Activated CD8-positive, alpha-beta memory T cell treated with anti-CD3 and anti-CD28 coated beads for 1 hour (primary cell): ENCODE data around the gene GNAI1.
"Not testable (repeated sequence)": the region's sequence is repeated elsewhere in the genome, so short reads cannot be mapped to it uniquely, and the experiment has no call there.

Source experiments
- DNase-seq, 2 donors: peaks; one replicate each; pipeline ENCODE4 v3.0.0-alpha.2; 2020; ENCODE audit warnings: low read depth in 1 of 2; ENCODE audit errors: extremely low read depth in 1 of 2

Gene GNAI1

DNA sequence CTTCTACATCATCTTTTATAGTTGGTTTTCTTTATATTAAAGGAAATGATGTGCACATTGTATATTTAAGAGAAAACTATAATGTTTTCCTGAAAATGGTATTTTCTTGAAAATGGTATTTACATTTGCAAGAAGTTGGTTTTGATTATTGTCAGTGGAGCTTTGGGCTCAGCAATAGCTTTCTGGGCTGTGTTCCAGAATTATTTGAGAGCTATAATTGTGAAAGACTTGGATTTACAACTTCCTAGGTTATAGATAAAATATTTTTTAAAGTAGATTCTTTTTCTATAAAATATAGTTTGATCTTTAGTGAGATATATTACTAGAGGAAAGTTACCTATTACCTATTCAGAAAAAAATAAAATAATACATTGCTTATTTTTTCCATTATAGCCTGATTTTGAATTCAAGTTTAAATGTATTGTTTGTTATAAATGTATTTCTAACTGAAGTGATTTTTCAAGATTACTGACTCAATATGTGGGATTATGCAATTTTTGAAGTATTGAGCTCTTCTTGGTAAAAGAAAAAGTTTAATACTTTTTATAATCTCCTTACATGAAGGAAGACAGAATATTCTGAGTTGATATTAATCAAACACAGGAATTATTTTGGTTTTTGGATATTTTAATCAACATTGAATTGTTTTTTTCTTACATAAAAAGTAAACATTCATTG is 20.2 kb downstream of the GNAI1 start:
- no peak for DNase-seq

DNA sequence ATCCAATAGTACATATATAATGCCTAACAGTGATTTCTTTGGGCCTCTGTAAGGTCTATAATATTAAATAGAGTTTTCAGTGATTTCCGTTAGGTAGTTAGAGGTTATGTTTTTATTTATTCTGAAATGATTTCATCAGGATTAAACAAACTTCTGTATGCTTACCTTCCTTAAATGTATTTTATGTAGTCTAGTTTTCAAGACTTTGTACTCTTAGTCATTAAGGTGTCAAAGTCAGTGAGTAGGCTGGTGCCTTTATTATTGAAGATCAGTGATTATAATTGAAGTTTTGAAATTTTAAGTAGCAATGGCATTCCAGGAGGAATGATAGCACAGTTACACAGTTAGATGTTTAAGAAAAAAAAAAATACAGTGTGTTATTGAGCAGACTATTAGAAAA is 20.7 kb downstream of the GNAI1 start:
- no peak for DNase-seq

DNA sequence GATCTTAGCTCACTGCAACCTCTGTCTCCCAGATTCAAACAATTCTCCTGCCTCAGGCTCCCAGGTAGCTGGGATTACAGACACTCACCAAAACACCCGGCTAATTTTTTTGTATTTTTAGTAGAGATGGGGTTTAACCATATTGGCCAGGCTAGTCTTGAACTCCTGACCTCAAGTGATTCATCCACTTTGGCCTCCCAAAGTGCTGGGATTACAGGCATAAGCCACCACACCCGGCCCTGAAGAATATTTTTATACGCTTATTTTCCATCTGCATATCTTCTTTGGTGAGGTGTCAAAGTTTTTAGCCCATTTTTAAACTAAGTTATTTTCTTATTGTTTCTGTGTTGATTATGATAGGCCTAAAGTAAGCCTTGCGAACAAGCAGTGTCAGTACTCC is 23.1 kb downstream of the GNAI1 start:
- not testable (repeated sequence) for DNase-seq

DNA sequence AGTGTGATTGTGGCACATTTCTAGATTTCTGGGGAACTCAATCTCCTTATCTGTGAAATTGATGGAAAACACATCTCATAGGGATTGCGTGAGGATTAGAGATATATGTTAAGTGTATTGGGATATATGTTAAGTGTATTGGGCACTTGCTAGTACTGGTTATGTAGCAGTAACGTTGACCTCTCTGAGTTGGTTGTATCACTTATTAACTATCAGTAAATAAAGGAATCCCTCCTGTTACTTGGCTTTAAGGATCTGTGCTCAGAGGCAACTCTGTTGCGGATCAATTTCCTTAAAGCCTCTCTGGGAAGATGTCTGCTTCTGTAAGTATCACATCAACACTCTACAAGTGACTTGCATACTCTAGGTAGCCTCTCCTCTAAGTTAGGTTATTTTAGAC is 25.2 kb downstream of the GNAI1 start:
- no peak for DNase-seq

DNA sequence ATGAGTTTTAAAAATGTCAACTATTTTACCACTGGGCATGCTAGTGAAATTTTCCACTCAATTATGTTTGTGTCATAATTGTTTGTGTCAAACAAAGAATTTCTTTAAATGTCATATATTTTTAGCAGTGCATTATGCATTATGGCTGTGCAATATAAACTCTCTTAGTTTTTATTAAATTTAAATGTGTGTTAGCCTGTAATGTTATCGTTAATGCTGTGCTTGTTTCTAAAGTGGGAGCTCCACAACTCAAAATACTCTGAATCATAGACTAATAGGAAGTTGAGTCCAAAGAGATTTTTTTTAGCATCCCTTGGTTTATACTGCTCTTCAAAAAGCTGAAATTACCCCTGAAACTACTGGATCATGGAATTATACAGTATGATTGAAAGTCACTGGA is 26.8 kb downstream of the GNAI1 start:
- DNase-seq, result no peak

DNA sequence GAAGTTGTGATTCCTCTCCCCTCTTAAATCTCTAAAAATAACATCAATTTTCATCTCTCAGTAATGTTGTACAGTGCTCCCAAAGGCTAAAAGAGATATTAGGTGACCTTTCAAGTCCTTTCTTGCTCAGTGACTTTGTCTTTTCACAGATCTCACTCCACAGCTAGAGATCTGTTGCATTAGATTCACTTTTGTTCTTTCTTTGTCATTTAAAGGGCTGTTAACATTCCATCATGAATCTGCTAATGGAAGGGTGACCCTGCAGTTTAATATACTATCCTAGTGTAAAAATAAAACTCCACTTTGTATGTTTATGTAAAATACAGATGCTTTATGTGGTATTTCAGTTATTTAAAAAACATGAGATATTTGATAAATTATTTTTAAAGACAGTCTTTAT is 30.5 kb downstream of the GNAI1 start:
- DNase-seq, result no peak

DNA sequence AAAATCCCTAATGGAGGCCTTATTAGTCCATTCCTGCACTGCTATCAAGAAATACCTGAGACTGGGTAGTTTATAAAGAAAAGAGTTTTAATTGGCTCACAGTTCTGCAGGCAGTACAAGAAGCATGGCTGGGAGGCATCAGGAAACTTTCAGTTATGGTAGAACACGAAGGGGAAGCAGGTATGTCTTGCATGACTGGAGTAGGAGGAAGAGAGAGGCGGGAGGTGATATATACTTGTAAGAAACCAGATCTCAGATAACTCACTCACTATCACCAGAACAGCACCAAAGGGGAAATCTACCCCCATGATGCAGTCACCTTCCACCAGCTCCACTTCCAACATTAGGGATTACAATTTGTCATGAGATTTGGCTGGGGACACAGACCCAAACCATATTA is 35.8 kb downstream of the GNAI1 start:
- DNase-seq, result no peak

DNA sequence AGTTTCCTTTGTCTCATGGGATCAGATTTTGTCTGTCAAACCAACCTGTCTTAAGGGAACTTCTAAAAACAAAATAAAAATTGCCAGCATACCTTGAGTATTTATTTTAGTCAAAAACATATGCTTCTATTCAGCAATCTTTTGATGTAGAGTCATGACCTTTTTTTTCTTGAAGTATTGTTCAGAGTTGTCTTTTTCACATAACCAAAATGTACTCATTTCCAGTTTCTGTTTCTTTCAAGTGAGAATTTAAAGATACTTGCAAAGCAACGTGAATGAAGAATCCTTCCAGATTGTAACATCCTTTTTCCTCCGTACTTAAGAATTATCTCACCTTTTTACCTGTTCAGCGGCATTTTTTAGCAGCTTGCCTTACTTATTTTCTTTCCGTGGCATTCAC is 37.8 kb downstream of the GNAI1 start:
- DNase-seq, result no peak

DNA sequence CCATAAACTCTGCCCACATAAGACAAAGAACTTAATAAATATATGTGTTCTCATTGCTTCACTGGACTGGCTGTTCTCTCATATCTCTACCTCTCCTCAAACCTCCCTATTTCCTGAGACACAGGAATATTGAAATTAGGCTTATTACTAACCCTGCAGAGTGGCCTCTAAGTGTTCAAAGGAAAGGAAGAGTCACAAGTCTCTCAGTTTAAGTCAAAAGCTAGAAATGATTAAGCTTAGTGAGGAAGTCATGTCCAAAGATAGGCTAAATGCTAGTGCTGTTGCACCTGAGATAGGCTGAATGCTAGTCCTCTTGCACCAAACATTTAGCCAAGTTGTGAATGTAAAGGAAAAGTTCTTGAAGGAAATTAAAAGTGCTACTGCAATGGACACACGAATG is 41.1 kb downstream of the GNAI1 start:
- DNase-seq, result no peak

DNA sequence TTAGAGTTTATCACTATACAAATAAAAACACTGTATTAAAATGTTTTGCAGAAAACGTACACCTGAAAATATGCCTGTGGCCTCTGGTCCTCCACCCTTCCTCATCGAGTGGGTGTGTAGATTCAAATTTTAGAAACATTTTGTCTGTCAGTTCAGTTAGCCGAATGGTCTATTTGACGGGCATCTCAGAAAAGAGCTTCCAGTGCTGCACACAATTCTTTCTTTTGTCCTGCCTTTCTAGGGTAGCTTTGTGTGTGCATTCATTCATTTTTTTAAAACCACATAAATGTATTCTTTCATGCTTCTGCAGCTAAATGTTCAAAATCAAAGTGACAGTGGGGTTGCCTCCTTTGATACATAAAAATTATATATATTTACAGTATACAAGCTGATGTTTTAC is 46.8 kb downstream of the GNAI1 start:
- DNase-seq, result no peak

DNA sequence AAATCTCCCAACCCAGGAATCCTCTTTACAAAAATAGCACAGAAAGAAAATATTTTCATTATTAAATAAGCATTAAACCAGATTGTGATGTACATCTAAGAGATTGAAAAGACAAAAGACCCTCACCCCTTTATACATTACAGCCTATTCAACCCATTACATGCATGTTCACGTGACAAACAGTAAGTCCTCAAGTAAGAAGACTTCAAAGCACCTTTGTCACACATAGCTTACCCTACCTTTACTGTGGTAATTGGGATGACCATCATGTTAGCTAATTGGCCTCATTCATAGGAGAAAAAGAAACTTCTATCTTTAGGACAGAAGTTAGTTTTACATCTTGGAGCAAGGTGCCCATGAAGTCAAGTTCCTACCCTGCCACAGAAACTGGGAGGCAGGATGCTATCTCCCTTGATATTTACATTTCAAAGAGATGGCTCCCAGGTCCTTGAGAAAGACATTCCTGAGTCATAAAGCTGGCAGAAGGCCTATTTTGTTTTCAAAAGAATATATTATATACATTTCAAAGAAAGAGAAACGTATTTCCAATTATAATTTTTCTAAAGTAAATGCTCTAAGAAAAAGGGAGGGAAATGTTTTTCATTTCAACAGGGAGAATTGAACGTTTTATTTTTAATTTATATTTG is 48.1 kb downstream of the GNAI1 start:
- no peak for DNase-seq

DNA sequence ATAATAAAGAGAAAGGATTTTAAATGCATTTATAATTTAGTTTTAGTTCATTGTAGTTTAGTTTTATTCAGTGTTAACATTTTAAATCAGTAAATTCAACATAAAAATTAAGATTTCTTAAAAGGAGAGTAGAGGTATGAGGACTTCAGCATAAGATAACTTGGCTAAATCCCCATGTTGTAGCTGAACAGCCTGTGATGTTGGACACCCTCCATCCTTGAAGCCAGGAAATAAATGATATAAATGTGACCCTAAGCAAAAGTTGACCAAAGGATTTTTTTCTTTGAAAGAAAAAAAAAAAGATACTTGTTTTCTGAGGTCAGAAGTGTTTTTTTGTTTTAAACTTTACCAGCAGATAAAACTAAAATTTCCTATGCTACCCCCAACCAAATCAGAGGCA is 48.7 kb downstream of the GNAI1 start:
- no peak for DNase-seq

DNA sequence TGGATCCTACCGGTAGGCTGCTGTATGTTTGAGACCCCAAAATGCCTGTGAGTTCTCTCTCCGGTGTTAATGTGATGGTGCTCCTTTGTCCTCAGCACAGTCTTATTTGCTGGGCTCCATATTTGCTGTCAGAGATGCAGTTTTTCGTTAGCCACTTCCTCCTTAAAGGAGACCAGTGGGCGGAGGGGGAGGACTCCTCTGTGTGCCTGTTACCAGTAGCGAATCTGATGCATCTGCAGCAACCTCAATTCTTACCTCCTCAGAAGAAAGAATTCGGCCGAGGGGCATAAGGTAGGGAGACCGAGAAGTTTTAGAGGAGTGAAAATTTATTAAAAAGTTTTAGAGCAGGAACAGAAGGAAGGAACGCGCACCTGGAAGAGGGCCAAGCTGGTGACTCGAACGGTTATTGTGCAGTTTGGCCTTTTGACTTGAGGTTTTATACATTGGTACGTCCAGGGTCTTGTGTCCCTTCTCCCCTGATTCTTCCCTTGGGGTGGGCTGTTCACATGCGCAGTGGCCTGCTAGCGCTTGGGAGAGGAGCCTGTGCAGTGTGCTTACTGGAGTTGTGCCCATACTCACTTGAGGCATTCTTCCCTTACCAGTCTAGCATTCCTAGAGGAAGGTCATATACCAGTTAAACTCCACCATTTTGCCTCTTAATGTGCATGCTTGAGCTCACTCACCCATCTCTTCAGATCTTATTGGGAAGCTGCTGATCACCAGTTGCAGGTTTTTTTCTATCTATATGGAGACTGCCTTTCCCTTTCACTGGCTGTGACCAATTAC is 49.5 kb downstream of the GNAI1 start:
- DNase-seq, result no peak

DNA sequence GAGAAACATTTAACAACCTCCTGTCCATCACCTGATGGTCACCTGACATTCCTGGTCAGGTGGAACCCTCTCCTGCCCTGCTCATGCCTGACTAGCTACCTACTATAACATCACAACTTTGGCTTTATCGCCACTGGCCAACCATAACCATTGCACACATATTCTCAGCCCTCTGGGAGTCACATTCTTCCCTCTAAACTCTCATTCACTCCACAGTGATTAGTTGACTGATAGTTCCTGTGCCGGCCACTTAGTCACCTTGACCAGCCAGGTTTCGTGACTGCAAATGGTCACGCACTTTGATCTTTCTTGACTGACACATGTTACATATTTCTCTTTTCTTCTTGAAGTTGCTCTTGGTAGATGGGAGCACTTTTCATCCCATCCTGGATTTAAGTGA is 50.1 kb downstream of the GNAI1 start:
- DNase-seq, result no peak

DNA sequence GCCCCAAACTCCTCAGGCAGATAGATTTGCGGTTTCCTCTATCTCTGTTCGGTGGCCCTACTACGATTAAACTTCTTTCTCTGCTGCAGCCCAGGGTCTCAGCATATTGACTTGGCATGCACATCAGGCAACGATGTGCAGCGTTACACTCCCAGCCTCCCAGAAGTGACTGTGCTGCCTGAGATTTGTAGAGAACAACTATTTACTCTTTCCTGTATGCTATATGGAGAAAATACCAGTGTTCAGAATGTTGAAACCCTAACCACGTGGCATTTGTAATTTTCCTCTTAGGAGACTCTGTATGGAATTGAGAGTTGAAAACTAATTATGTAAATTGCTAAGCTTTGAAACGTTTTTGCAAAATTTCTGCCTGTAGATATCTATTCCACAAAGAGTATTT is 50.9 kb downstream of the GNAI1 start:
- no peak for DNase-seq

DNA sequence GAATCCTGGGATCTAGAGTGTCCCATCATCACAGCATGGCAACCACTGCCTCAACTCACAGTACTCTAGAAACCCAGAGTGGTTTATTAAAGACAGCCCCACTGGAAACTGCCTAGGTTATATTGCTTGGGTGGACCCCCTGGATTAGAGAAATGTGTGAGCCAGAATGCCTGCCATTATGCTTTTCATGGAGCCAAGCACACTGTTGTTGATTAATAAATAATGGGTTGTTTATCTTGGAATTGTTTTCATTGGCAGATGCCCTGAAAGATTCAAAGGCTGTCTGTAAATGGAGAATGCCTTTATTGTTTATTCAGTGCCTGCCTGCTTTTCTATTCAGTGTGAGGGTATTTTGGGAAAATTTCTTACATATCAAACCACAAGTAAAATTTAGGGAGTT is 52.1 kb downstream of the GNAI1 start:
- DNase-seq, result no peak

DNA sequence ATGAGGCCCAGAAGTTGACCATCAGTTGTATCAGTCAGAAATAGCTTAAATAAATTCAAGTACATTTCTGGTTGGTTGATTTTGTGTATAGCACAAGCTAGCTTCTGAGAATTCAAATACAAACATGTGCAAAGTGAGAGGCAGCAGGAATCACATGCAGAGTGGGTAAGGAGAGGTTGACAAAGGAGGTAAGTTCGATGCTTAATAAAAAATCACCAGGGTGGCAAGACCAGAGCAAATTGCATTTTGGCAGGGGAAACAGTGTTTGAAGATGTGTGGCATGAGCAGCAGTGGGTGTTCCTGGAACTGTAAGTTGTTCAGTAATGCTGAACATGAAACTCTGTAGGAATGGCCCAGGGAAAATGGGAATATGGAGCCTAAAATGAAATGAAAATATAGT is 52.6 kb downstream of the GNAI1 start:
- DNase-seq, result no peak

DNA sequence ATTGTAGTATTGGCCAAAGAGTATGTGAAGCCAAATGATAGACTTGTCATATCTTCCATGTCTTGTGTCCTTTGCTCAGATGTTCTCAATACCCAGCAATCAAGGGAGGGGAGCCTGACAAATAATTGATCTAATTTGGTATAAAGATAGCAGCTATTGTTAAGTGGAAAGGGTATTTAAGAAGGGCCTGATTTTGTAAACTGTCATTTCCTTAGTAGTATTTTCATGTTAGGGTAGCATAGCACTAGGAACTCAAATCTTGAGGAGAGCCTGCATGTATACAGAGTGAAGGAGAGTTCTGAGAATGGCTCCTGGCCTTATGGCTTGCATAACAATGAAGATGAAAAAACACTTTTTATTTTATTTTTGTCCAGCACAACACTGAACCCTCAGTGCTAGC is 53.1 kb downstream of the GNAI1 start:
- no peak for DNase-seq

DNA sequence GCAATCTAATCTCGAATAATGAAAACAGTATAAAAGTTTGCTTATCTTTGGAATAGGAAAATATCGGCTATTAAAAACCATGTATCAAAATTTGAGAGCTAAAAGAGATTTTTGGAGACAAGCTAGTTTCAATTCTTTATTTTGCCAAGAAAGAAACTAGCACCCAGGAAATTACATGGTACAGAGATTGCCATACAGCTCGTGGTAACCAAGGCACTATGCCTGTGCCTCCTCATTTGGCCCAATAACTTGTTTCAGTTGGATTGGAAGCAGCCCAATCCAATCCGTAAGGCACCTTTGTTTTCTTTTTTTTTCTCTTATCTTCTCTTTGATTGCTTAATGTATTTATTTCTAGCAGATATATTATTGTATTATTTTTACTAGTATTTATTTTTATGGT is 55.0 kb downstream of the GNAI1 start:
- no peak for DNase-seq

DNA sequence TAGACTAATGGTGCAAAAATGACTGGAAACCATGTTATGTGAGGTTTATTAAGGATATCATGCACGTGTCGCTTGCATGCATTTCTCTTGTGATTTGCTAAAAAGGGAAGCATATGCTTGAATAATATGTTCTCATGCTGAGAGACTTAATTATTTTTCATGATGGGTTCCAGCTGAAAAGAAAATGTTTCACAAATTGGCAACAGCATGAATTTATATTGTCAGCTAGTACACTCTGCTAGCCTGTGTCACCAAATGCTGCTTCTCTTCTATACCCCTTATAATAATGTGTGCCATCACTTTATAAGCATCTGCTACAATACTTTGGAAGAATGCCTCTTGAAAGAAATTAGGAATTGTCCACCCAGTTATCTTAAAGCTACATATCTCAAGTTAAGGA is 63.0 kb downstream of the GNAI1 start:
- no peak for DNase-seq

DNA sequence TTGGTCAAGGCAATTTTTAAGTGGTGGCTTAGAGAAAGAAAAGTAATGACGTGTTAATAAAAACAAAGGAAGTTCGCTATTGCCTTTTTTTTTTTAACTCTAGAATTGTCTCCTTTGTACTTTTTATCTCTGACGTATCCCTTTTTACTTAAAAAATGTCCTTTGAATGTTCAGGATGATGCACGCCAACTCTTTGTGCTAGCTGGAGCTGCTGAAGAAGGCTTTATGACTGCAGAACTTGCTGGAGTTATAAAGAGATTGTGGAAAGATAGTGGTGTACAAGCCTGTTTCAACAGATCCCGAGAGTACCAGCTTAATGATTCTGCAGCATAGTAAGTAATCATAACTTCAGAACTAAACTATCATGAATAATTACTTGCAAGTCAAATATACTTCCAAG is 64.4 kb downstream of the GNAI1 start:
- no peak for DNase-seq

DNA sequence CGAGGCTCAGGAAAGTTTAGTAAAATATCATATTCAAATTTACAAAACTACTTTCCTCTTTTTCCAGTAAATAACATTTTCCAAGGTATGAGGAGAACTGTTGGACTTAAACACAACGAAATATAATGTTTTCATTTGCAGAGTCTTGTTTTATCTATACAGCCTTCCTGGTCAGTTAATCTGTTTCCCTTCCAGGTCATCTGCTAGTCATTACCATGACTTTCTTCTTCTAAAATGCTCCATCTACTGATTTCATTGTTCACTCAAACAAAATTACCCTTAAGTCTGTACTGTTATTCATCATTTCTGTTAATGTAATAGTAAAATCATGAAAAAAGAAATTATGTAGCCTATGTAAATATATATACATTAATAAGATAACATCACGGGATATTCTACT is 69.8 kb downstream of the GNAI1 start:
- no peak for DNase-seq
